Stimulated activated CD4-positive, alpha-beta T cell treated with anti-CD3 and anti-CD28 coated beads, TNF-alpha, amount 100 ng/mL, for 1 hour (primary cell): ENCODE results near the gene FAT1.

Experiments
- DNase-seq, 3 donors: peaks; one replicate each; pipeline ENCODE4 v3.0.0-alpha.2; 2020; ENCODE audit warnings: low read depth in 3 of 3, low spot score in 1 of 3

Gene FAT1

GRCh38 chr4:186700746-186701145 is 22.9 kb downstream of the FAT1 start:
- DNase-seq: no peak

GRCh38 chr4:186699881-186700397 is 23.7 kb downstream of the FAT1 start:
- DNase-seq: no peak

DNA sequence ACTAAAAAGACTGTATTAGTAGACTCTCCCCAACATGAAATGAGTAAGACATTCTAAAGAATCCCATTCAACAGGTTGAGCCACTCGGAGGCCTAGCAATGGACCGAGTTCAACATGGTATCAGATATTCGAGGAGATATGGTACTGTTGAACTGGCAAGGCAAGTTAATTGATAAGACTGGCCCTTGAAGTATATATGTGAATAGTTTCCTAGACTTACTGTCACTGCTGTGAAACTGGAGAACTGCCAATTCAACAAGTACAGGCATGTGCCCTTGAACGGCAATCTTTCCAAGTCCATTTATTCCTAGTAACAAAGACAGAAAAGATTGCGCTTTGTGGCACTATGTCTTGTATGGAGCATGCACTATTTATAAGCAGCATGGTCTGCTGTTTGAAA is 24.4 kb downstream of the FAT1 start:
- DNase-seq: no peak

DNA sequence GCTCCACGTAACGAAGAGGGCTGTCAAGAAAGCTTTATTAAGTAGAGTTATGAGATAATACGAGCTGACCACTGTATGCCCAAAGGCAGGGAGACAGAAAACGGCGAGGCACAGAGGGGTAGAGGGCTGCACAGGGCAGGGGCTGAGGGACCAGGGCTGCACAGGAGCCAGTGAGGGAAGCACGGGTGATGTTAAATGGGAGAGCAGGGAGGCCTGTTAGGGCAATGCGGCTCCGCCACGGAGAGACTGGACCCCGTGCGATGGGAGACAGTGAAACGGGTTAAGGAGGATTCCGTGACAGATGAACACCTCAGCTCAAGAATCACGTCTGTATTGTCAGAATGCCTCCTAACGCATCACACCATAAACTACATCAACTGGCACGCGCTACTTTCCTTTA is 25.1 kb downstream of the FAT1 start:
- no peak for DNase-seq

- DNase-seq: no peak
Observed at GRCh38 chr4:186698028-186698427, 25.6 kb downstream of the FAT1 start.

DNA sequence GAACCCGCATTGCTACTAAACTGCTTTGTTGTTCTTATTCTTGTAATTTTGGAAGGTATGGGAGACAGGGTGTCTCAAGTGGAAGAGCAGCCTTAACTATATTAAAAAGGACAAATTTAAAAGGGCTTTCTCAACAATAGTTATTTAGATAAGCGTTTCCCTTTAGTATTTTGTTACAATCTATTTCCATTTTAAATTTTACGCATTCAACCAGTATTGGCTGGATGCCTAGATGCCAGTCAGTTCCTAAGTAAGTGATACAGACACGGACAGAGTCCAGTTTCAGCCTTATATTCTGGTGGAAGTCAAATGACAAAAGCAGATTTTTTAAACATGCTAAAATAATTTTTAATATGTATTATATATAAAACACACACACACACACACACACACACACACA is 28.3 kb downstream of the FAT1 start:
- DNase-seq: no peak

GRCh38 chr4:186693894-186694293 is 29.8 kb downstream of the FAT1 start:
- DNase-seq: no peak

- no peak for DNase-seq
Observed at GRCh38 chr4:186693159-186693815, 30.4 kb downstream of the FAT1 start.

DNA sequence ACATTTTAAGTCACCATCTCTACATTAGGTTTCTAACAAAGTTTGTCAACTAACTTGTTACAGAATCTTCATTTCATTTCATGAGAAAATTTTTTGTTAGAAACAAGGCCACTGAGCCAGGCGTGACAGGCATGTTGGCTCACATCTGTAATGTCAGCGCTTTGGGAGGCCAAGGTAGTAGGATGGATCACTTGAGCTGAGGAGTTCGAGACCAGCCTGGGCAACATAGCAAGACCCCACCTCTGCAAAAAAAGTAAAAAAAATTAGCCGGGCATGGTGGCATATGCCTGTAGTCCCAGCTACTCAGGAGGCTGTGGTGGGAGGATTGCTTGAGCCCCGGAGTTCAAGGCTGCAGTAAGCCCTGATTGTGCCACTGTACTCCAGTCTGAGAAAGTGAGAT is 32.3 kb downstream of the FAT1 start:
- DNase-seq: no peak

GRCh38 chr4:186689476-186689875 is 34.2 kb downstream of the FAT1 start:
- no peak for DNase-seq

- DNase-seq: no peak
Observed at GRCh38 chr4:186688150-186688943, 35.3 kb downstream of the FAT1 start.

DNA sequence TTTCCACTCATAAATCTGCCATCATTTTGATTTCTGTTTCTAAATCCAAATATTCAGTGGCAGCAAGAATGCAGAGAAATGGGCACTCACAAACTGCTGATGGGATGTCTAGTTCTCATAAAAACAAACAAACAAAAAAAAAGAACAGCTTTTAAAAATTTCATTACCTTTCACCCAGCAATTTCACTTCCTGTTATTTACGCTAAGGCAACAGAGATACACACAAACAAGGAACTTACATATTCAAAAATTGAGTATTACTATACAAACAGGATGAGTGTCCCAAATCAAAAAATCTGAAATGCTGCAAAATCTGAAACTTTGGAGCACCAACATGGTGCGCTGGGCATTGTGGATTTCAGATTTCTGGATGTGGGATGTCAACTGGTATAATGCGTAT is 36.4 kb downstream of the FAT1 start:
- no peak for DNase-seq

GRCh38 chr4:186685767-186686183 is 37.9 kb downstream of the FAT1 start:
- no peak for DNase-seq

DNA sequence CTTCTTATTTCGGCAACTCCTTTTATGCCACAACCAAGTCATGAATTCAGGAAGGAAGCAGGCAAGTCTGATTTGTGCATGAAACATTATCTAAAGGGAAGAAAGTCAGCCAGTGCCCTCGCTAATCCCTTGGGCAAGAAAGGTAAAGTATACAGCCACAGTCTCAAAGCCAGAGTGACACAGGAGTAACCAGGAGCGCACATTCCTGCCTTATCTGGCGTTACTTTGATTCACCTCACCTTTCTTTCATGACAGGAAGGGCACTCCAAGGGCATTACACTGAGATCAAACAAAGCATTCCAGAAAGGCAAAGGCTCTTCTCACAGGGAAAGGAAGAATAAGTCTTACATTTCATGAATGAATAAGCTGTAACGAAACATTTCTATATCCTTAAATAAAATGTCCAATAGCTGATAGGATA is 38.8 kb downstream of the FAT1 start:
- no peak for DNase-seq

GRCh38 chr4:186684220-186684619 is 39.4 kb downstream of the FAT1 start:
- no peak for DNase-seq

GRCh38 chr4:186680641-186681040 is 43.0 kb downstream of the FAT1 start:
- DNase-seq: no peak

DNA sequence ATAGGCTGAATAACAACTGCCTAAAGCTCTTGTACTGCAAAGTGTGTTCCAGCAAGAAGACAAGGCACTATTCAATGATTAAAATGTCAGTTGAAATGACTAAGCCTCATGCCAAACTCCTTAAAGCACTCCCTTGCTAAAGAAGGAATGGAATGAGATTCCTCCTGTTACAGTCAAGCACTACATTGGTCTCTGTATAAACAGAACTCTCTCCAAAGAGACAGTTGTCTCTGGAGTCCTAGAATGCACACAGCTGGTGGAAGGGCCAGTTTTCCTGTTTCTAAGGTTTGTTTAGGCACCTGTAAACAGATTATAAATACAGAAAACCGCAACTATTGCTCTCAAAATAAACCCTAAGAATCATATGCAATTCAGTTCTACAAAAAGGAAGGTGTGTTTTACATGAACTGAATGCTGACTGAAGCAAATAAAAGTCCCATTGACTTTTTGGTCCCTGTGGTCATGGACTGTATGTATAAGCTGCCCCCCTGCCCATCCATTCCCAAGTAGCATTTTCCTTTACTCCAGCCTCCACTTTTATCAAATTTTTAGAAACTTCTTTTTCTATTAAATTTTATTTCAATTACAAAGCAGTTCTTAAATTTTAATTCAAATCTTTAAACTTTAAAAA is 47.0 kb downstream of the FAT1 start:
- no peak for DNase-seq

DNA sequence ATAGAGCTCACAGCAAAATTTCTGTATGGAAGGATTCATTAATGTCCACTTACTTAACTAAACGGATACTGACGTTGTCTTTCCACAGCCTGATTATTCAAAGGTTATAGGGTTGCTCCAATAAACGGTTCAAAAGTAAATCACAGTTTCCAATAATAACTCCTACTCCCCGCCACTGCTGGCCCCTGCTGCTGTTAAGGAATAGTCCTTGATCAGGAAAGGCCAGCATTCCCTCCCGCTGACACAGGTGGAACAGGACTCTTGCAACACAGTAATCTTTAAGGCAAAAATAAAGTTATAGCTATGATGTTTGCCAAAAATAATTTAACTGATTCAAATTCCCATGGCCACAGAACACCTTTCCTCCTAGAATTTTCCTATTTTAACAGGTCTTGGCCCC is 53.9 kb downstream of the FAT1 start:
- DNase-seq: no peak

- no peak for DNase-seq
Observed at GRCh38 chr4:186669159-186669731, 54.4 kb downstream of the FAT1 start.

DNA sequence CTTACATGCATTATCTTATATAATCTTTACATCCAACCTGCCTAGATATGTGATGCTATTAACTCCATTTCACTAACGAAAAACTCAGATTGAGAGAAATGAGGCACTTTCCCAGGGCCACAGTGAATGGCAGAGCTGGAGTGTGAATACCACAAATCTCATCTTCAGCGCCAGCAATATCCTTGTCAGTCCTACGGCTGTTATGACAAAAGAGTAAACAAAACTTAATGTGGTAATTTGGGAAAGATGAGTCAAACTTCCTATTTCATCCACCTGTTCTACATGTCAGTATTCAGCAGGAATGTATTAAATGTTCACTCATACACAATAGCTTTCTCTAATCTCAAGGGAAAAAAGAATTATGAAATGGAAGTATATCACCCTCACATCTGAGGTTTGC is 56.9 kb downstream of the FAT1 start:
- DNase-seq: no peak

- no peak for DNase-seq
Observed at GRCh38 chr4:186666252-186666651, 57.4 kb downstream of the FAT1 start.

DNA sequence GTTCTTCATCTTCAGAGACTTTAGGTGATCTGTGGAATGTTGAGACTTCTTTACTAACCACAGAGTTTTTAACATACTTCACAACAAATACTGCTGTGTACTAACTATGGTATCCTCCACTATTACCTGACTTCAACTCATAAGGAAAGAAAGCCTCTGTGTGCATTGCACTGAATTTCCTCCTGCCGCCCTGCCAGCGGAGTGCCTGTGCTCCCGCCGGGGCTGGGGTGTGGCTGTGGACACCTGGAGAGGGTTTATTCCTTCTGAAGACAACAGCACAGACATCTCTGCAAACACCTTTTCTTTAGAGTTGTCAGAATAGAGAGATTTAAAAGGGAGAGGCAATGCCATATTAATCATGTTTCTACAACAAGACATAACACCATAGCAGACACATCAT is 63.3 kb downstream of the FAT1 start:
- DNase-seq: no peak
